GM18498 (cell line): Measurements from ENCODE around the gene SHCBP1L.
"Not testable (repeated sequence)": the region's sequence is repeated elsewhere in the genome, so short reads cannot be mapped to it uniquely, and the experiment has no call there.

Source experiments
- ATAC-seq: cut with Tn5 transposase; IDR thresholded peaks from one replicate; pipeline ENCODE4 v1.9.1; 2021; ENCODE audit warnings: mild to moderate bottlenecking, moderate library complexity; ENCODE audit not compliant: unreplicated experiment

Gene SHCBP1L

GRCh38 chr1:182965861-182966260, 12.9 kb upstream of the SHCBP1L start:
- no peak for ATAC-seq

- ATAC-seq: no peak
These were observed 12.1 kb upstream of the SHCBP1L start for GRCh38 chr1:182965096-182965495.

- peak; percentile 96 for ATAC-seq
These were observed 9.7 kb upstream of the SHCBP1L start for GRCh38 chr1:182962554-182963115.

GRCh38 chr1:182960046-182960445, 7.1 kb upstream of the SHCBP1L start:
- no peak for ATAC-seq

- no peak for ATAC-seq
These were observed 5.0 kb upstream of the SHCBP1L start for GRCh38 chr1:182957902-182958395.

DNA sequence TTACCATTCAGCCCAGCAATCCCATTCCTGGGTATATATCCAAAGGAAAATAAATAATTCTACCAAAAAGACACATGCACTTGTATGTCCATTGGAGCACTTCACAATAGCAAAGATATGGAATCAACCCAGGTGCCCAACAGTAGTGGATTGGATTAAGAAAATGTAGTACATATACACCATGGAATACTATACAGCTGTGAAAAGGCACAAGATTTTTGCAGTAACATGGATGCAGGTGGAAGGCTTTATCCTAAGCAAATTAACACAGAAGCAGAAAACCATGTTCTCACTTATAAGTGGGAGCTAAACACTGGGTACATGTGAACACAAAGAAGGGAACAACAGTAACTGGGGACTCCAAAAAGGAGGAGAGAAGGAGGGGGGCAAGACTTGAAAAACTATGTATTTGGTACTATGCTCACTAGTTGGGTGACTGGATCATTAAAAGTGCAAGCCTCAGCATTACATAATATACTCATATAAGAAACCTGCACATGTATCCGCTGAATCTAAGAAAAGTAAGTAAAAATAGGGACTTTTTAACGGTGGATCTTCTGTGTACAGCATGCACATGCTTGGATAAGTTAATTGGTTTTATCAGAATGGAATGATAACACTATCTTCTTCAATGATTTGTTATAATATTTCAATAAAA, 3.9 kb upstream of the SHCBP1L start:
- no peak for ATAC-seq

GRCh38 chr1:182955596-182956588, 2.9 kb upstream of the SHCBP1L start:
- no peak for ATAC-seq

DNA sequence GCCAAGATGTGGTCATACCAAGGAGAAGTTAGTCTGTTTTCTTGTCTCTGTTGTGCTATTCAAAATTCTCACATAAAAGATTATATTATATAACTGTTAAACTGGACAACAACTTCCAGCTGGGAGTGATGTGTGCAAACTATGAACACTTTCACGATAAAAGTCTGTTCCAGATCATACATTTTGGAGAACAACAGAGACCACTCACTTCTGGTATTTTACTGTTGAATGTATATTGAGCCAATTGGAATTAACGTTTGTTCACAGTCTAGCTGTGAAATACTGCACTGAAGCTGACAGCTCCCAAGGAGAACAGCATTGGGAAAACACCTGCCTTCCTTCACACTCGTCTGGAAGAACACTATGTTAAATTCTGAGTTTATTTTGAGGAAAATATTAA, 860 bp upstream of the SHCBP1L start:
- ATAC-seq: no peak

- ATAC-seq: not testable (repeated sequence)
These were observed 9.6 kb downstream of the SHCBP1L start for GRCh38 chr1:182943336-182943735.

GRCh38 chr1:182942145-182942544, 10.8 kb downstream of the SHCBP1L start:
- ATAC-seq: not testable (repeated sequence)

GRCh38 chr1:182939413-182939812, 13.6 kb downstream of the SHCBP1L start:
- ATAC-seq: no peak

GRCh38 chr1:182935716-182936115, 17.2 kb downstream of the SHCBP1L start:
- ATAC-seq: no peak

DNA sequence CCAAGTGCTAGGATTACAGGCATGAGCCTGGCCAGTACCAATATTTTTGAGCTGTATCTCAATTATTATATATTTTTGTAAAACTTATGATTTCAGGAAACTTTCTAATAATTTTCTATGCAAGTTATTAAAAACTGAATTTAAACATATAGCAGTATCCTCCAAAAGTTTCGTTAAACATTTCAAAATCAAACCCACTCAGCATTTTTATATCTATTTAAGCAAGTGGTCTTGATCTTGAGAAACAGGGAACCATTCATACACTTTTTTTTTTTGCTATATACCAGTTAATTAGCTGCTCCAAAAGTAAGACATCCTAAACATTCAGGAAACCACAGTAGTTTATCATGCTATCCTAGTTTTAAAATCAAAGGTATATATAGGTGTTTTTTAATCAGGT, 22.0 kb downstream of the SHCBP1L start:
- ATAC-seq: no peak

DNA sequence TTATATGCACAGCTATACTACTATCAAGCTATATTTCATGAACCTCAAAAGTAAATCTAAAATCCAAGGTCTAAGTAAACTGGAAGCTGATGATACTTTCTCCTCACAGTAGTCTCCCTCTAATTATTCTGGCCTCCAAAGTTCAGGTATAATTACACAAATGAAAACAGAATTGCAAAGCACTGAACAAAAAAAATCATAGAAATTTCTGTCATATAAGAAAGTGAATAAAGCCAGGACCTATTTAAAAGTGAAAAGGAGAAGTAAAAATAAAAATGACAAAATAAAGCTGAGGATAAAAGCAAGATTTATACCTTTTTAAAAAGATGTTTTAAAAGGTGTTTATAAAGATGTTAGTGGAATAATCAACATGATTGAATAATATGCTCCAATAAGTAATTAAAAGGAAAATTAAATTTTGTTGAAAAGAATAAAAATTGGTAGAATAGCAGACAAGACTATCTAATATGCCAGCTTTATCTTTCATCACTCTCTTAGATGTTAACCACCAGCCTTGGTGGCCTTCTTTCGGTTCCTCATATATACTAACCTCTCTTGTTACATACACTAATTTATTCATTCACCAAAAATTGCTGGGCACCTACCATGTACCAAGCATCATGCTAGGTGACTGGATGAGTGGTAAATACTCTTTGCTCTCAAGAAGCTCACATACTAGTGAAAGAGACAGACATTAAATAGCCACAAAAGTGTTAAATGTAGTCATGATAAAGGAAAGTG, 25.1 kb downstream of the SHCBP1L start:
- ATAC-seq: no peak

- ATAC-seq: no peak
These were observed 27.3 kb downstream of the SHCBP1L start for GRCh38 chr1:182925661-182926060.

DNA sequence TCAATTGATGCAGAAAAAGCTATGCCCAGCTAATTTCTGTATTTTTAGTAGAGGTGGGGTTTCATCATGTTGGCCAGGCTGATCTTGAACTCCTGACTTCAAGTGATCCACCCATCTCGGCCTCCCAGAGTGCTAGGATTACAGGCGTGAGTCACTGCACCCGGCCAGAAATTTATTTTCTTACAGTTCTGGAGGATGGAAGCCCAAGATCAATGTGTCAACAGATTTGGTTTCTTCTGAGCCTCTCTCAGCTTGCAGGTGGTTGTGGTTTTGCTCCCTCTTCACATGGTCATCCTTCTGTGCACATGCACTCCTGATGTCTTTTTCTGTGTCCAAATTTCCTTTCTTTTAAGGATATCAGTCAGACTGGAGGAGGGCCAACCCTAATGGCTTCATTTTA, 35.6 kb downstream of the SHCBP1L start:
- no peak for ATAC-seq

DNA sequence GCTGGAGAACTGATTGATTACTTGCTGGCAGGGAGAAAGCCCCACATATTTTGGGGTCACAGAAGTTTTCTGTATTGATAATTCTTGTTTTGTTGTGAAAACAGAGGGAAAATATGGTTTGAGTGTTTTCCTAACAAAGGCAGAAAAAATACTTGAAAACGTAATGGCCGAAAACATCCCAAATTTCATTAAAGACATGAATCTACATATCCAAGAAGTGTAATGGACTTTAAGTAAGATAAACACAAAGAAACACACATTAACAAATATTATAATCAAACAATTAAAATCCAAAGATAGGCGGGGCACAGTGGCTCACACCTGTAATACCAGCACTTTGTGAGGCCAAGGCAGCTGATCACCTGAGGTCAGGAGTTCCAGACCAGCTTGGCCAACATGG, 39.6 kb downstream of the SHCBP1L start:
- ATAC-seq: no peak

GRCh38 chr1:182910143-182910542, 42.8 kb downstream of the SHCBP1L start:
- ATAC-seq: no peak

DNA sequence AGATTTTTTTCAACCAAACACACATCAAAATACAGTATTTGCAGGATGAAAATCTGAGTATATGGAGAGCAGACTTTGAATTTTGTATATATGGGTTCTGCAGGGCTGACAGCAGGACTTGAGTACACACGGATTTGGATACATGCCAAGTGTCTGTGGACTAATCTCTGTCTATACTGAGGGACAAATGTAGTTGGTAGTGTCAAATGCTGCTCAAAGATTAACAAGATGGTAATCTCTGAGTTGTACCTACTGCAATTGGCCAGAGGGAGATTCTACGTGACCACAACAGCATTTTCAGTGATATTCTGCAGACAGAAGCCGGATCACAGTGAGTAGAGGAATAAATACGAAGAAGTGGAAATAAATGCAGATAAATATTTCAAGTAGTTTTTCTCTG, 43.4 kb downstream of the SHCBP1L start:
- ATAC-seq: no peak

GRCh38 chr1:182905321-182905720, 47.6 kb downstream of the SHCBP1L start:
- no peak for ATAC-seq

- not testable (repeated sequence) for ATAC-seq
These were observed 51.0 kb downstream of the SHCBP1L start for GRCh38 chr1:182901946-182902345.
